HepG2 (cell line): Measurements from ENCODE around the gene SPN. TPM values are rescaled to one million over a fixed set of nuclear protein-coding genes. Genes with fewer than 3 reads are reported as not detected.
A peak's percentile ranks its signal among the peaks of the same experiment; 100 is the strongest.

Source experiments
- ATAC-seq: fragments of 200-7000 bp; cut with Tn5 transposase; 3 replicates; pipeline ENCODE4 v1.9.1; 2020; ENCODE audit warnings: mild to moderate bottlenecking, moderate library complexity
- BruUV-seq: library from RNA; stranded (reverse); fragments of 400-500 nt; replicated peaks from 2 replicates; lab custom pipeline; 2021; lab: Mats Ljungman, UMichigan
- CTCF ChIA-PET: fragments of 300-600 bp; formaldehyde crosslinking; extraction: SDS; loops from one replicate; lab custom pipeline; 2021; ENCODE audit warnings: low total read pairs, inconsistent platforms, low intra/inter-chr PET ratio; lab: Yijun Ruan, JAX
- POLR2A ChIA-PET: fragments of 350-600 bp; sonication (Branson Sonifier 250); formaldehyde crosslinking; loops from one replicate; lab custom pipeline; 2020; ENCODE audit warnings: antibody characterized with exemption, inconsistent platforms; lab: Yijun Ruan, JAX
- DNase-seq: peaks from one replicate; pipeline ENCODE4 v3.0.0-alpha.2; 2015; ENCODE audit warnings: low spot score
- FAIRE-seq: peaks from 3 replicates; lab custom pipeline; 2011; peaks lifted over from hg19 to GRCh38; lab: Jason Lieb, UNC
- H2AFZ ChIP-seq: one replicate; pipeline ENCODE4 v1.6.1; 2011; ENCODE audit warnings: low read length, inconsistent platforms
- H3K27ac ChIP-seq: fragments of 300-600 bp; 3 replicates; pipeline ENCODE4 v1.8.0; 2011; ENCODE audit warnings: mixed run types, mild to moderate bottlenecking, mixed read lengths, low read length, inconsistent platforms; ENCODE audit not compliant: insufficient read depth; ENCODE audit errors: extremely low read length
- H3K27me3 ChIP-seq, 2 experiments: fragments of 200-600 bp in 1 of 2; 2 replicates in 1 of 2; 3 replicates in 1 of 2; pipeline versions ENCODE4 v1.6.0 to v1.8.0; 2011; ENCODE audit warnings: low read length in 2 of 2, mild to moderate bottlenecking in 2 of 2, moderate library complexity in 2 of 2, inconsistent platforms in 1 of 2; ENCODE audit not compliant: insufficient read depth in 2 of 2, control insufficient read depth in 1 of 2
- H3K36me3 ChIP-seq, 2 experiments: fragments of 200-600 bp in 1 of 2; replicated peaks in 1 of 2; 2 replicates in 1 of 2; 3 replicates in 1 of 2; pipeline versions ENCODE4 v1.5.1 to v1.8.0; 2011; ENCODE audit warnings: low read length in 2 of 2, inconsistent platforms in 1 of 2; ENCODE audit not compliant: insufficient read depth in 2 of 2, control insufficient read depth in 1 of 2
- H3K4me1 ChIP-seq: 2 replicates; pipeline ENCODE4 v1.5.1; 2012; ENCODE audit warnings: low read length, inconsistent platforms; ENCODE audit not compliant: insufficient read depth
- H3K4me2 ChIP-seq: 2 replicates; pipeline ENCODE4 v1.6.0; 2011; ENCODE audit warnings: low read depth, low read length, inconsistent platforms
- H3K4me3 ChIP-seq, 3 experiments: fragments of 200-600 bp in 1 of 3; sonication (generic), shearing (Covaris generic) in 1 of 3; replicated peaks in 1 of 3; 2 replicates each; pipeline ENCODE4 v1.5.1; 2011 to 2016; ENCODE audit warnings: low read length in 3 of 3, inconsistent platforms in 2 of 3, low read depth in 2 of 3, mild to moderate bottlenecking in 2 of 3, control low read depth in 1 of 3, mixed read lengths in 1 of 3; ENCODE audit not compliant: insufficient read depth in 1 of 3
- H3K79me2 ChIP-seq: one replicate; pipeline ENCODE4 v1.6.1; 2011; ENCODE audit warnings: low read length, inconsistent platforms; ENCODE audit not compliant: insufficient read depth
- H3K9ac ChIP-seq: 2 replicates; pipeline ENCODE4 v1.6.0; 2011; ENCODE audit warnings: mild to moderate bottlenecking, low read depth, low read length, inconsistent platforms; ENCODE audit not compliant: insufficient read depth
- H3K9me3 ChIP-seq: 2 replicates; pipeline ENCODE4 v1.5.1; 2012; ENCODE audit warnings: mild to moderate bottlenecking, low read length
- H4K20me1 ChIP-seq: 2 replicates; pipeline ENCODE4 v1.6.0; 2011; ENCODE audit warnings: inconsistent platforms, mild to moderate bottlenecking, low read length, moderate library complexity; ENCODE audit not compliant: insufficient read depth
- FOXA3 ChIP-seq: IDR thresholded peaks from 2 replicates; pipeline ENCODE4 v1.6.1; 2016; ENCODE audit warnings: missing genetic modification reagents, missing compliant biosample characterization
- GABPB1 ChIP-seq: IDR thresholded peaks from 2 replicates; pipeline ENCODE4 v1.6.1; 2016; ENCODE audit warnings: mild to moderate bottlenecking, missing genetic modification reagents, moderate library complexity, missing compliant biosample characterization
- MXI1 ChIP-seq: IDR thresholded peaks from 3 replicates; pipeline ENCODE4 v1.6.1; 2012; ENCODE audit warnings: low read depth, low read length, inconsistent platforms, borderline replicate concordance
- MYC ChIP-seq: sonication (generic); formaldehyde crosslinking; IDR thresholded peaks from 2 replicates; pipeline ENCODE4 v1.9.0; 2021; ENCODE audit warnings: missing genetic modification reagents, borderline replicate concordance
- NFKB2 ChIP-seq: sonication (generic); formaldehyde crosslinking; IDR thresholded peaks from 2 replicates; pipeline ENCODE4 v1.4.0; 2020; ENCODE audit warnings: missing genetic modification reagents, borderline replicate concordance
- TFDP2 ChIP-seq: sonication (generic); formaldehyde crosslinking; IDR thresholded peaks from 2 replicates; pipeline ENCODE4 v1.4.0; 2020; ENCODE audit warnings: missing genetic modification reagents
- TMF1 ChIP-seq: sonication (generic); formaldehyde crosslinking; IDR thresholded peaks from 2 replicates; pipeline ENCODE4 v1.8.1; 2022; ENCODE audit warnings: low read depth, missing genetic modification reagents
- ZBTB40 ChIP-seq, 2 experiments: fragments of 450-650 bp in 1 of 2; sonication (generic) in 1 of 2; formaldehyde crosslinking in 1 of 2; IDR thresholded peaks; 2 replicates each; pipeline versions ENCODE4 v1.6.1 to v1.8.0; 2016 to 2022; ENCODE audit warnings: antibody characterized with exemption in 1 of 2, mild to moderate bottlenecking in 1 of 2, missing genetic modification reagents in 1 of 2
- ZNF446 ChIP-seq: sonication (generic); formaldehyde crosslinking; IDR thresholded peaks from 2 replicates; pipeline ENCODE4 v1.5.0; 2020; ENCODE audit warnings: mild to moderate bottlenecking, missing genetic modification reagents
- ZNF451 ChIP-seq: sonication (generic); formaldehyde crosslinking; IDR thresholded peaks from 2 replicates; pipeline ENCODE4 v1.5.0; 2020; ENCODE audit warnings: mild to moderate bottlenecking, missing genetic modification reagents
- ZNF644 ChIP-seq: IDR thresholded peaks from 2 replicates; pipeline ENCODE4 v1.6.1; 2016; ENCODE audit warnings: low read depth
- ZNF7 ChIP-seq: IDR thresholded peaks from 2 replicates; pipeline ENCODE4 v1.6.1; 2016; ENCODE audit warnings: missing biosample characterization, missing genetic modification reagents
- WGBS: methylation state at CpG from one replicate; pipeline ENCODE4 v1.1.6; 2017; ENCODE audit warnings: low lambda C conversion rate; 5-methylcytosine and 5-hydroxymethylcytosine counted together
- in situ Hi-C: cut with HindIII; loops from 2 replicates; pipeline ENCODE4 v1.10.0; 2017; ENCODE audit warnings: low pct_unique_long_range_greater_than_20kb; ENCODE audit not compliant: extremely low pct_ligation_motif_present
- intact Hi-C: fragments of 100-400 bp; cut with micrococcal nuclease; formaldehyde crosslinking; loops from one replicate; pipeline ENCODE4 v1.10.0; 2022; ENCODE audit not compliant: unreplicated experiment
- polyA plus RNA-seq, 8 experiments: library from polyadenylated mRNA; depleted of rRNA in 3 of 8; stranded (reverse) in 7 of 8; unstranded in 1 of 8; fragments of >200 nt; fragmentation: Illumina TruSeq in 4 of 8; extraction: Trizol in 4 of 8; gene quantifications; 2 replicates each; pipeline versions ENCODE4 v1.2.1 to v1.2.3, GENCODE V29; 2011 to 2016; ENCODE audit warnings: low read depth in 4 of 8, missing spikeins in 1 of 8, mixed read lengths in 1 of 8; ENCODE audit not compliant: insufficient read depth in 1 of 8
- total RNA-seq, 5 experiments: library from RNA; depleted of rRNA; stranded (reverse); fragments of >200 nt; fragmentation: Illumina TruSeq; extraction: Trizol; gene quantifications; 2 replicates each; pipeline ENCODE4 v1.2.3, GENCODE V29; 2016; ENCODE audit warnings: low read depth in 1 of 5

The SPN gene
- total and polyA plus RNA-seq, 2 of the 13 experiments (the other 11 are each of a cell fraction or from before 2014, with no cell fraction given), result 0.22 to 1.6 TPM

GRCh38 chr16:29664091-29664921 lies 1.3 kb downstream of the SPN start:
- Histone ChIP-seq H3K27ac (no peak overlapping the region), H3K27me3 (no peaks in the 10 kb centered on the region), H3K79me2 (no peaks in the 10 kb centered on the region), H2AFZ (no peak overlapping the region), H3K9me3 (no peaks in the 10 kb centered on the region), H3K9ac (no peak overlapping the region), H3K36me3 (no peaks in the 10 kb centered on the region), H3K4me1 (peaks cover 52% of the 10 kb centered on the region), H3K4me3 (no peak overlapping the region; a peak in 1 of 6 replicates), H3K4me2 (peak overlapping the region; percentile 25; the same call in 1 of the 2 replicates), H4K20me1 (no peaks in the 10 kb centered on the region)
- WGBS, result 66% methylated on average over 19 of the region's 35 CpGs
- BruUV-seq, result no TSS peak
- FAIRE-seq (no peak), DNase-seq (no peak), ATAC-seq (peak; percentile 49)
- POLR2A ChIA-PET, result interaction anchor here (1.2 to 5.2 kb wide), 2 partner anchors 12 to 15 kb away, joined by 3 to 23 read pairs; partner anchors contain the start of gene QPRT
- in situ Hi-C loops (no loop called here), intact Hi-C loops (no loop called here)
- CTCF ChIA-PET, result no interaction called here
- TF ChIP-seq NFKB2 (CRISPR knock-in tag) (peak; percentile 72; the same call in 1 of the 2 replicates), FOXA3 (CRISPR knock-in tag) (no peak), GABPB1 (CRISPR knock-in tag) (peak; percentile 22; the same call in 1 of the 2 replicates), ZNF451 (CRISPR knock-in tag) (0 out of 2 replicates have a peak, but pooled peaks have one; percentile 28), ZNF446 (no peak), ZNF7 (CRISPR knock-in tag) (no peak), TFDP2 (CRISPR knock-in tag) (no peak), ZNF644 (CRISPR knock-in tag) (no peak), TMF1 (CRISPR knock-in tag) (no peak), MXI1 (0 out of 3 replicates have a peak, but pooled peaks have one; percentile 16), ZBTB40 (IDR thresholded peaks at IDR 0.05) (no peak), ZBTB40 (CRISPR knock-in tag; IDR thresholded peaks at IDR 0.05) (peak; percentile 24; the same call in 1 of the 2 replicates), MYC (peak; percentile 51; the same call in 1 of the 2 replicates)
